ENCODE measurements around the gene BICRAL. TPM values are rescaled to one million over a fixed set of nuclear protein-coding genes. Genes with fewer than 3 reads are reported as not detected.
A peak's percentile ranks its signal among the peaks of the same experiment; 100 is the strongest.

BICRAL gene
- total and polyA plus RNA-seq, 9 of the 15 experiments (the other 6 are each of a cell fraction or from before 2014, with no cell fraction given): 1.2 to 11.9 (median 5.6) TPM

DNA sequence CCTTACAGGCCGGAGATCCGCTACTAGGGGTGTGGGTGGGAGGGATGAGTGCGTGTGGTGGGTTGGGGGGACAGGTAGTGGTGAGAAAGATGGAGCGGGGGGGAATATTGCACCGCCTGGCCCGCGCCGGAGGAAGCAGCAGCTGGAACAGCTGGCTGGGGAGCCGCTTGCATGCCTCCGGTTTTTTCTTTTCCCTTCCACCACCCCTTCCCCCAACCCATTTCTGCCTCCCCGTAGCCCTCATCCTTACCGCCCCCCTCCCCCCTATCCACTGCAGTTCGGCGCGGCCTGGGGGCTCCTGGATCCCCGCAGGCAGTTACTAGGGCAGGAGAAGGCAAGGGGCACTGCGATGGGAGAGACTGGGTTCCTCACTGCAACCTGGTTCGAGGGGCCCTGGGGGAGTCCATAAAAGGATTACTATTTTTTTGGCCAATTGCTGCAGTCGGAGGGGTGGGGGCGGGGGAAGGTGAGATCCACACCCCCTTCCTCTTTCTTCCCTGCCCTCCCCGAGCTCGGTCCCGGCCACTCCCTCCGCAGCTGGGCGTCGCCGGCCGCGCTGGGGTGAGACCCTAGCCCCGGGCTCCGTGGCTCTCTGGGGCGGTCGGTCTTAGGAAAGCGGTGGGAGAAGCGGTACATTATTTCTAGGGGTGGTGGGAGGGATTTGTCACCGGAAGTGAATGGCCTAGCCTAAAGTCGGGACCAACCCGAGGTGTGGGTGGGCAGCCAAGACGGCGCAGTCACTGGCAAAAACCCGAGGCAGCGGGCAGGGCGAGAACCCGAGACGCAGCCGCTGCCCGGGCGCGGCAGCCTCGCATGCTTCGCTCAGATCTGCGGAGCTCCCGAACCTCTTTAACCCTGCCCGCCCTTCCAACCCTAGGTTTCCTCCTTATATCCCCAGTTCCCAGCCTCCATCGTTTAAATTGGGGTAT, 35.1 kb upstream of the BICRAL start (continued):
- peak; percentile 65 for TF ChIP-seq EGR1 (conservative IDR thresholded peaks at IDR 0.05)
- TF ChIP-seq HDAC1 (IDR thresholded peaks at IDR 0.05): peak; percentile 57 to 76; a peak in 2 of 4 replicates
- 0 out of 4 replicates have a peak, but pooled peaks of 1 of the 2 experiments have one; percentile 32 for TF ChIP-seq TEAD1 (CRISPR knock-in tag; IDR thresholded peaks at IDR 0.05)
- no peak for TF ChIP-seq SAFB (IDR thresholded peaks at IDR 0.05; ENCODE audit: borderline replicate concordance, low read depth, low read length)
- no peak for TF ChIP-seq ZBTB5 (IDR thresholded peaks at IDR 0.05)
- TF ChIP-seq TSC22D4 (tag; IDR thresholded peaks at IDR 0.05): no peak
- TF ChIP-seq KDM2B (CRISPR knock-in tag; IDR thresholded peaks at IDR 0.05): peak; percentile 51
- peak; percentile 17; the same call in 1 of the 2 replicates for TF ChIP-seq XRCC5 (IDR thresholded peaks at IDR 0.05; ENCODE audit: low read depth, low read length)
- TF ChIP-seq TBP (optimal IDR thresholded peaks at IDR 0.05; ENCODE audit: low read depth, low read length): peak; percentile 79
- peak; percentile 10; the same call in 1 of the 2 replicates for TF ChIP-seq GATAD2A (IDR thresholded peaks at IDR 0.05)
- TF ChIP-seq RHOXF2B (CRISPR knock-in tag; conservative IDR thresholded peaks at IDR 0.05): no peak
- TF ChIP-seq ARNT (IDR thresholded peaks at IDR 0.05): no peak
- TF ChIP-seq KDM1A (IDR thresholded peaks at IDR 0.05): peak in 1 of 2 experiments; percentile 53; a peak in 1 of 4 replicates
- TF ChIP-seq, protein P1, sequence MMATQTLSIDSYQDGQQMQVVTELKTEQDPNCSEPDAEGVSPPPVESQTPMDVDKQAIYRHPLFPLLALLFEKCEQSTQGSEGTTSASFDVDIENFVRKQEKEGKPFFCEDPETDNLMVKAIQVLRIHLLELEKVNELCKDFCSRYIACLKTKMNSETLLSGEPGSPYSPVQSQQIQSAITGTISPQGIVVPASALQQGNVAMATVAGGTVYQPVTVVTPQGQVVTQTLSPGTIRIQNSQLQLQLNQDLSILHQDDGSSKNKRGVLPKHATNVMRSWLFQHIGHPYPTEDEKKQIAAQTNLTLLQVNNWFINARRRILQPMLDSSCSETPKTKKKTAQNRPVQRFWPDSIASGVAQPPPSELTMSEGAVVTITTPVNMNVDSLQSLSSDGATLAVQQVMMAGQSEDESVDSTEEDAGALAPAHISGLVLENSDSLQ (IDR thresholded peaks at IDR 0.05): no peak
- TF ChIP-seq ZNF277 (CRISPR knock-in tag; IDR thresholded peaks at IDR 0.05; ENCODE audit: borderline replicate concordance): no peak
- TF ChIP-seq ZNF395 (CRISPR knock-in tag; IDR thresholded peaks at IDR 0.05): 0 out of 2 replicates have a peak, but pooled peaks have one; percentile 50
- TF ChIP-seq, protein P2, sequence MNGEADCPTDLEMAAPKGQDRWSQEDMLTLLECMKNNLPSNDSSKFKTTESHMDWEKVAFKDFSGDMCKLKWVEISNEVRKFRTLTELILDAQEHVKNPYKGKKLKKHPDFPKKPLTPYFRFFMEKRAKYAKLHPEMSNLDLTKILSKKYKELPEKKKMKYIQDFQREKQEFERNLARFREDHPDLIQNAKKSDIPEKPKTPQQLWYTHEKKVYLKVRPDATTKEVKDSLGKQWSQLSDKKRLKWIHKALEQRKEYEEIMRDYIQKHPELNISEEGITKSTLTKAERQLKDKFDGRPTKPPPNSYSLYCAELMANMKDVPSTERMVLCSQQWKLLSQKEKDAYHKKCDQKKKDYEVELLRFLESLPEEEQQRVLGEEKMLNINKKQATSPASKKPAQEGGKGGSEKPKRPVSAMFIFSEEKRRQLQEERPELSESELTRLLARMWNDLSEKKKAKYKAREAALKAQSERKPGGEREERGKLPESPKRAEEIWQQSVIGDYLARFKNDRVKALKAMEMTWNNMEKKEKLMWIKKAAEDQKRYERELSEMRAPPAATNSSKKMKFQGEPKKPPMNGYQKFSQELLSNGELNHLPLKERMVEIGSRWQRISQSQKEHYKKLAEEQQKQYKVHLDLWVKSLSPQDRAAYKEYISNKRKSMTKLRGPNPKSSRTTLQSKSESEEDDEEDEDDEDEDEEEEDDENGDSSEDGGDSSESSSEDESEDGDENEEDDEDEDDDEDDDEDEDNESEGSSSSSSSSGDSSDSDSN (IDR thresholded peaks at IDR 0.05; ENCODE audit: borderline replicate concordance in 1 of 2, low read depth in 2 of 2, low read length in 2 of 2): peak; percentile 68 to 93; a peak in 3 of 4 replicates
- TF ChIP-seq ZNF124 (CRISPR knock-in tag; IDR thresholded peaks at IDR 0.05): no peak
- TF ChIP-seq SMC3 (conservative IDR thresholded peaks at IDR 0.05; ENCODE audit: insufficient read depth, low read depth, low read length): no peak

All from K562 (cell line).